Gastroesophageal sphincter (tissue), 4 donors: ENCODE data around the gene MAPKBP1. TPM values are rescaled to one million over a fixed set of nuclear protein-coding genes. Genes with fewer than 3 reads are reported as not detected.

Experiments used
- ATAC-seq: fragments of 150-250 bp; one replicate; pipeline ENCODE4 v1.9.1; 2016; ENCODE audit warnings: mild to moderate bottlenecking, moderate library complexity
- H3K27ac ChIP-seq, 4 donors: fragments of 200-600 bp; sonication (generic) in 3 of 4; 1 replicate in 3 of 4; 2 replicates in 1 of 4; pipeline ENCODE4 v1.5.1; 2016 to 2019
- H3K27me3 ChIP-seq: fragments of 200-600 bp; sonication (generic); one replicate; pipeline ENCODE4 v1.5.1; 2019
- H3K36me3 ChIP-seq, 2 donors: fragments of 200-600 bp; sonication (generic); one replicate each; pipeline ENCODE4 v1.5.1; 2019; ENCODE audit warnings: control low read depth in 1 of 2
- H3K4me1 ChIP-seq, 3 donors: fragments of 200-600 bp; sonication (generic); 1 replicate in 2 of 3; 2 replicates in 1 of 3; pipeline ENCODE4 v1.5.1; 2016 to 2019; ENCODE audit warnings: control low read depth in 2 of 3
- H3K4me3 ChIP-seq, 2 donors: fragments of 200-600 bp; sonication (generic); one replicate each; pipeline ENCODE4 v1.5.1; 2019; ENCODE audit warnings: mild to moderate bottlenecking in 1 of 2, moderate library complexity in 1 of 2
- H3K9me3 ChIP-seq, 3 donors: fragments of 200-600 bp; sonication (generic); one replicate each; pipeline ENCODE4 v1.5.1; 2017 to 2019; ENCODE audit warnings: control low read depth in 2 of 3
- EP300 ChIP-seq: sonication (generic); formaldehyde crosslinking; IDR thresholded peaks from one replicate; pipeline ENCODE4 v1.6.1; 2017; ENCODE audit warnings: antibody characterized with exemption, mild to moderate bottlenecking
- POLR2A ChIP-seq, 2 donors: fragments of 450-650 bp; IDR thresholded peaks; one replicate each; pipeline ENCODE4 v1.6.1; 2017; ENCODE audit warnings: antibody characterized with exemption in 2 of 2, mild to moderate bottlenecking in 2 of 2, moderate library complexity in 1 of 2
- POLR2AphosphoS5 ChIP-seq: sonication (generic); formaldehyde crosslinking; IDR thresholded peaks from one replicate; pipeline ENCODE4 v1.6.1; 2017; ENCODE audit warnings: antibody characterized with exemption
- WGBS, 2 donors: methylation state at CpG; one replicate each; pipeline ENCODE4 v1.1.5; 2018; ENCODE audit warnings: low coverage in 1 of 2; 5-methylcytosine and 5-hydroxymethylcytosine counted together
- total RNA-seq, 4 donors: library from RNA; depleted of rRNA; stranded (reverse); fragments of >200 nt; gene quantifications; one replicate each; pipeline ENCODE4 v1.1.0, GENCODE V29; 2016
- TF ChIP-seq, protein P1 (sequence below), 4 experiments: fragments of 200-600 bp in 2 of 4; fragments of 450-650 bp in 2 of 4; sonication (generic) in 1 of 4; IDR thresholded peaks; one replicate each; pipeline ENCODE4 v1.5.1; 2017 to 2019; ENCODE audit warnings: antibody characterized with exemption in 4 of 4, mild to moderate bottlenecking in 2 of 4, moderate library complexity in 2 of 4

The MAPKBP1 gene
- total RNA-seq, 4 donors from 2014 or later: 25.1 to 48.9 (median 30.6) TPM

GRCh38 chr15:41811432-41812195, 37.3 kb downstream of the MAPKBP1 start:
- H3K27ac ChIP-seq: peak overlapping the region in 2 of 4 donors; percentile 5 to 46
- ATAC-seq: peak; percentile 90
- H3K4me1 ChIP-seq: peaks cover 0 to 33% (median 2%) of the 10 kb centered on the region in 3 donors
- H3K9me3 ChIP-seq: no peaks in the 10 kb centered on the region
- H3K4me3 ChIP-seq: no peak overlapping the region
- 3 to 20% methylated on average over 1 to 7 of the region's 18 CpGs for WGBS, 2 donors
- no peaks in the 10 kb centered on the region for H3K27me3 ChIP-seq
- H3K36me3 ChIP-seq: peaks cover 0 to 53% of the 10 kb centered on the region in 2 donors
- no peak for TF ChIP-seq EP300
- TF ChIP-seq, protein P1, sequence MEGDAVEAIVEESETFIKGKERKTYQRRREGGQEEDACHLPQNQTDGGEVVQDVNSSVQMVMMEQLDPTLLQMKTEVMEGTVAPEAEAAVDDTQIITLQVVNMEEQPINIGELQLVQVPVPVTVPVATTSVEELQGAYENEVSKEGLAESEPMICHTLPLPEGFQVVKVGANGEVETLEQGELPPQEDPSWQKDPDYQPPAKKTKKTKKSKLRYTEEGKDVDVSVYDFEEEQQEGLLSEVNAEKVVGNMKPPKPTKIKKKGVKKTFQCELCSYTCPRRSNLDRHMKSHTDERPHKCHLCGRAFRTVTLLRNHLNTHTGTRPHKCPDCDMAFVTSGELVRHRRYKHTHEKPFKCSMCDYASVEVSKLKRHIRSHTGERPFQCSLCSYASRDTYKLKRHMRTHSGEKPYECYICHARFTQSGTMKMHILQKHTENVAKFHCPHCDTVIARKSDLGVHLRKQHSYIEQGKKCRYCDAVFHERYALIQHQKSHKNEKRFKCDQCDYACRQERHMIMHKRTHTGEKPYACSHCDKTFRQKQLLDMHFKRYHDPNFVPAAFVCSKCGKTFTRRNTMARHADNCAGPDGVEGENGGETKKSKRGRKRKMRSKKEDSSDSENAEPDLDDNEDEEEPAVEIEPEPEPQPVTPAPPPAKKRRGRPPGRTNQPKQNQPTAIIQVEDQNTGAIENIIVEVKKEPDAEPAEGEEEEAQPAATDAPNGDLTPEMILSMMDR (IDR thresholded peaks at IDR 0.05): peak in 3 of 4 experiments; percentile 89 to 91 (median 91)

- ATAC-seq: no peak
- TF ChIP-seq EP300 (no peak), POLR2A (IDR thresholded peaks at IDR 0.05) (no peak), POLR2AphosphoS5 (no peak)
- TF ChIP-seq, protein P1 (IDR thresholded peaks at IDR 0.05): no peak
Observed at GRCh38 chr15:41812820-41813375, 38.6 kb downstream of the MAPKBP1 start.

DNA sequence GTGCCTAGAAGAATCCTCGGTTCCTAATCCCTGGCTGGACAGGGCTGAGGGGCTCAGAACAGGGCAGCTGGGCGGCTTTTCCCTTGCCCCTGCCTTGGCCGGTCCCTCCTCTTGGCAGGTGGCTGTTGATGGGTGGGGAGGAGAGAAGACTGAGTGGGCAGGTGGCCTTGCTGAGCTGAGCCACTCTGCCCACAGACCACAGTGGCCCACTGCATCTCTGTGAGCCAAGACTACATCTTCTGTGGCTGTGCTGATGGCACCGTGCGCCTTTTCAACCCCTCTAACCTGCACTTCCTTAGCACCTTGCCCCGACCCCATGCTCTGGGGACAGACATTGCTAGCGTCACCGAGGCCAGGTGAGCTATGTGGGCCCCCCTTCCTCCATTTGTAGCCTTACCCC, 39.1 kb downstream of the MAPKBP1 start:
- TF ChIP-seq POLR2A (IDR thresholded peaks at IDR 0.05) (no peak), POLR2AphosphoS5 (no peak), EP300 (no peak)
- TF ChIP-seq, protein P1 (IDR thresholded peaks at IDR 0.05): no peak

More at GRCh38 chr15:41812820-41813375, 38.6 kb downstream of the MAPKBP1 start:
- H3K4me1 ChIP-seq: peaks cover 0 to 28% (median 0%) of the 10 kb centered on the region in 3 donors
- H3K9me3 ChIP-seq: no peaks in the 10 kb centered on the region
- H3K36me3 ChIP-seq: peaks cover 0 to 65% of the 10 kb centered on the region in 2 donors
- no peaks in the 10 kb centered on the region for H3K27me3 ChIP-seq
- no peak overlapping the region for H3K4me3 ChIP-seq
- H3K27ac ChIP-seq: no peak overlapping the region
- WGBS, 2 donors: 60 to 84% methylated on average over 5 to 6 of the region's 11 CpGs

DNA sequence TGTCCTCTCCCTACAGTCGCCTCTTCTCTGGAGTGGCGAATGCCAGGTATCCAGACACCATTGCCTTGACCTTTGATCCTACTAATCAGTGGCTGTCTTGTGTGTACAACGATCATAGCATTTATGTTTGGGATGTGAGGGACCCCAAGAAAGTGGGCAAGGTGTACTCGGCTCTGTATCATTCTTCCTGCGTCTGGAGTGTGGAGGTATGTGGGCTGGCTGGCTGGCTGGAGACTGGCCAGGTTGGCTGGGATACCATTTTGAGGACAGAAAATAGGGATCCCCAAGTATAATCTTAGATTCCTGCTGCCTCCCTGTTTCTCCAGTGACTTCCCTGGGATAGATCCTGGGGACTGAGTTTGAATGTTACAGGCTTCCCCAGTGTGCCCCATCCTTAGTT, 40.2 kb downstream of the MAPKBP1 start:
- Histone ChIP-seq H3K27ac (no peak overlapping the region), H3K36me3 (peaks cover 0 to 82% of the 10 kb centered on the region in 2 donors), H3K4me1 (peaks cover 0 to 21% (median 0%) of the 10 kb centered on the region in 3 donors), H3K27me3 (no peaks in the 10 kb centered on the region), H3K4me3 (no peak overlapping the region), H3K9me3 (no peaks in the 10 kb centered on the region)
- WGBS, 2 donors: 72 to 77% methylated on average over 4 to 5 of the region's 5 CpGs
- ATAC-seq: no peak
- no peak for TF ChIP-seq POLR2A (IDR thresholded peaks at IDR 0.05)
- TF ChIP-seq, protein P1 (IDR thresholded peaks at IDR 0.05): no peak
- TF ChIP-seq POLR2AphosphoS5: no peak
- no peak for TF ChIP-seq EP300

More for the DNA sequence above, 39.1 kb downstream of the MAPKBP1 start:
- 55 to 82% methylated on average over 2 of the region's 8 CpGs for WGBS, 2 donors
- no peaks in the 10 kb centered on the region for H3K27me3 ChIP-seq
- peaks cover 0 to 28% (median 0%) of the 10 kb centered on the region in 3 donors for H3K4me1 ChIP-seq
- no peak overlapping the region for H3K27ac ChIP-seq
- no peak overlapping the region for H3K4me3 ChIP-seq
- H3K9me3 ChIP-seq: no peaks in the 10 kb centered on the region
- peaks cover 0 to 71% of the 10 kb centered on the region in 2 donors for H3K36me3 ChIP-seq
- no peak for ATAC-seq
